ENCODE data around the gene PARP16. TPM values are rescaled to one million over a fixed set of nuclear protein-coding genes. Genes with fewer than 3 reads are reported as not detected.

Gene PARP16
- total RNA-seq (2022; extraction: Qiagen RNA extraction; ENCODE audit: low read depth), result 9.1 to 11.1 TPM (median 9.9 TPM) in 5 replicates

GRCh38 chr15:65286704-65287519 lies at the start of gene PARP16:
Gene PARP16, minus strand, starts transcription at chr15:65286883. Its CDS starts 457 bp downstream, at chr15:65286426.

GRCh38 chr15:65304381-65305149 lies 17.9 kb upstream of the PARP16 start, which contains the start of gene RNU5B-1:
Gene RNU5B-1, plus strand, starts transcription at chr15:65304677.

GRCh38 chr15:65210770-65211481 lies 75.8 kb downstream of the PARP16 start, which contains the start of gene CILP:
Gene CILP, minus strand, starts transcription at chr15:65211473. Its CDS starts 1,718 bp downstream, at chr15:65209755.

Other genes starting within 250 kb of the PARP16 start
- 12.4 to 18.4 TPM (median 14.3 TPM) in 5 replicates for gene SLC51B, start 241.5 kb downstream of the PARP16 start, total RNA-seq (2022; extraction: Qiagen RNA extraction; ENCODE audit: low read depth)
- gene RASL12, start 218.9 kb downstream of the PARP16 start, total RNA-seq (2022; extraction: Qiagen RNA extraction; ENCODE audit: low read depth), result 0.09 to 0.15 TPM (median 0.12 TPM) in 5 replicates
- gene KBTBD13, start 210.1 kb downstream of the PARP16 start, total RNA-seq (2022; extraction: Qiagen RNA extraction; ENCODE audit: low read depth), result not detected in 5 replicates
- 0.48 to 1.3 TPM (median 0.99 TPM) in 5 replicates for gene UBAP1L, start 171.7 kb downstream of the PARP16 start, total RNA-seq (2022; extraction: Qiagen RNA extraction; ENCODE audit: low read depth)
- gene PDCD7, start 153.1 kb downstream of the PARP16 start, total RNA-seq (2022; extraction: Qiagen RNA extraction; ENCODE audit: low read depth), result 21.6 to 31.2 TPM (median 30.0 TPM) in 5 replicates
- 41.1 to 61.7 TPM (median 52.7 TPM) in 5 replicates for gene CLPX, start 101.5 kb downstream of the PARP16 start, total RNA-seq (2022; extraction: Qiagen RNA extraction; ENCODE audit: low read depth)
- gene CILP, start 75.4 kb downstream of the PARP16 start, total RNA-seq (2022; extraction: Qiagen RNA extraction; ENCODE audit: low read depth), result 0.04 to 0.09 TPM (median 0.05 TPM) in 5 replicates
- not detected in 5 replicates for gene RNU5A-1, start 9.2 kb upstream of the PARP16 start, total RNA-seq (2022; extraction: Qiagen RNA extraction; ENCODE audit: low read depth)
- gene RNU5B-1, start 17.8 kb upstream of the PARP16 start, total RNA-seq (2022; extraction: Qiagen RNA extraction; ENCODE audit: low read depth), result not detected in 5 replicates
- gene IGDCC3, start 91.1 kb upstream of the PARP16 start, total RNA-seq (2022; extraction: Qiagen RNA extraction; ENCODE audit: low read depth), result 0.10 to 0.20 TPM (median 0.14 TPM) in 5 replicates
- 1.8 to 2.8 TPM (median 2.4 TPM) in 5 replicates for gene IGDCC4, start 136.1 kb upstream of the PARP16 start, total RNA-seq (2022; extraction: Qiagen RNA extraction; ENCODE audit: low read depth)
- 15.8 to 31.4 TPM (median 25.6 TPM) in 5 replicates for gene DPP8, start 230.8 kb upstream of the PARP16 start, total RNA-seq (2022; extraction: Qiagen RNA extraction; ENCODE audit: low read depth)
- 98.9 to 156 TPM (median 147 TPM) in 5 replicates for gene HACD3, start 243.6 kb upstream of the PARP16 start, total RNA-seq (2022; extraction: Qiagen RNA extraction; ENCODE audit: low read depth)

All from A549 treated with RU486 at 1 μM for 4 hours (cell line).